Endothelial cell of umbilical vein (primary cell): ENCODE results near the gene OR52A5.

Experiments
- CTCF ChIP-seq, 2 donors: IDR thresholded peaks; 1 replicate in 1 of 2; 2 replicates in 1 of 2; pipeline ENCODE4 v1.5.1; 2011; ENCODE audit warnings: low read length in 2 of 2, mild to moderate bottlenecking in 2 of 2, moderate library complexity in 2 of 2, control low read depth in 1 of 2, inconsistent platforms in 1 of 2, low read depth in 1 of 2; ENCODE audit not compliant: insufficient read depth in 1 of 2; ENCODE audit errors: extremely low read depth in 1 of 2
- EZH2 ChIP-seq: IDR thresholded peaks from 2 replicates; pipeline ENCODE4 v1.6.1; 2012; ENCODE audit warnings: borderline replicate concordance, low read depth, mild to moderate bottlenecking, moderate library complexity, low read length, inconsistent platforms; ENCODE audit not compliant: severe bottlenecking
- MAX ChIP-seq: IDR thresholded peaks from 2 replicates; pipeline ENCODE4 v1.6.1; 2011; ENCODE audit not compliant: insufficient read depth, insufficient read length
- POLR2A ChIP-seq: IDR thresholded peaks from 2 replicates; pipeline ENCODE4 v1.6.1; 2012; ENCODE audit warnings: low read depth, mild to moderate bottlenecking, control low read depth, low read length
- POLR2AphosphoS5 ChIP-seq: IDR thresholded peaks from 2 replicates; pipeline ENCODE4 v1.6.1; 2012; ENCODE audit warnings: low read depth, mild to moderate bottlenecking, control low read depth, low read length, moderate library complexity; ENCODE audit not compliant: insufficient read depth

GRCh38 chr11:5171856-5172255 is 33.7 kb upstream of the OR52A5 start:
- TF ChIP-seq CTCF (IDR thresholded peaks at IDR 0.05; ENCODE audit: extremely low read depth in 1 of 2, insufficient read depth in 1 of 2, low read depth in 1 of 2, low read length in 2 of 2) (no peak), MAX (no peak), POLR2AphosphoS5 (no peak), POLR2A (no peak), EZH2 (no peak)
